Thyroid gland (tissue), 4 donors: ENCODE measurements around the gene SPACA5B.

Experiments used
- POLR2A ChIP-seq, 2 donors: fragments of 450-650 bp; IDR thresholded peaks; one replicate each; pipeline ENCODE4 v1.6.1; 2017; ENCODE audit warnings: antibody characterized with exemption in 2 of 2, mild to moderate bottlenecking in 2 of 2, moderate library complexity in 1 of 2
- TF ChIP-seq, protein P1 (sequence below), 6 experiments: fragments of 200-600 bp in 3 of 6; fragments of 450-650 bp in 3 of 6; sonication (generic) in 3 of 6; IDR thresholded peaks; one replicate each; pipeline ENCODE4 v1.5.1; 2016 to 2019; ENCODE audit warnings: antibody characterized with exemption in 6 of 6, mild to moderate bottlenecking in 2 of 6, inconsistent platforms in 1 of 6, moderate library complexity in 1 of 6

DNA sequence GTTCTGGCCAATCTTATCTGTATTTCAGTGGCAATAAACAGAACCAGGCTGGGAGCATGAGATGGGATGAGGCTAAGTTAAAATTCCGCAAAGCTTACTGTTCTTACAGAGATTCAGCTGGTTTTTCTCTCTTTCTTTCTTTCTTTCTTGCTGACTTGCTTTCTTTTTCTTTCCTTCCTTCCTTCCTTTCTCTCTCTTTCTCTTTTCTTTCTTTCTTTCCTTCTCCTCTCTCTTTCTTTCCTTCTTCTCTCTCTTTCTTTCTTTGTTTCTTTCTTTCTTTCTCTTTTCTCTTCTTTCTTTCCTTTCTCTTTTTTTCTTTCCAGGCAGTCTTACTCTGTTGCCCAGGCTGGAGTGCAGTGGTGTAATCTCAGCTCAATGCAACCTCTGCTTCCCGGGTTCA lies 24.4 kb downstream of the SPACA5B start:
- no peak for TF ChIP-seq POLR2A (IDR thresholded peaks at IDR 0.05)
- TF ChIP-seq, protein P1, sequence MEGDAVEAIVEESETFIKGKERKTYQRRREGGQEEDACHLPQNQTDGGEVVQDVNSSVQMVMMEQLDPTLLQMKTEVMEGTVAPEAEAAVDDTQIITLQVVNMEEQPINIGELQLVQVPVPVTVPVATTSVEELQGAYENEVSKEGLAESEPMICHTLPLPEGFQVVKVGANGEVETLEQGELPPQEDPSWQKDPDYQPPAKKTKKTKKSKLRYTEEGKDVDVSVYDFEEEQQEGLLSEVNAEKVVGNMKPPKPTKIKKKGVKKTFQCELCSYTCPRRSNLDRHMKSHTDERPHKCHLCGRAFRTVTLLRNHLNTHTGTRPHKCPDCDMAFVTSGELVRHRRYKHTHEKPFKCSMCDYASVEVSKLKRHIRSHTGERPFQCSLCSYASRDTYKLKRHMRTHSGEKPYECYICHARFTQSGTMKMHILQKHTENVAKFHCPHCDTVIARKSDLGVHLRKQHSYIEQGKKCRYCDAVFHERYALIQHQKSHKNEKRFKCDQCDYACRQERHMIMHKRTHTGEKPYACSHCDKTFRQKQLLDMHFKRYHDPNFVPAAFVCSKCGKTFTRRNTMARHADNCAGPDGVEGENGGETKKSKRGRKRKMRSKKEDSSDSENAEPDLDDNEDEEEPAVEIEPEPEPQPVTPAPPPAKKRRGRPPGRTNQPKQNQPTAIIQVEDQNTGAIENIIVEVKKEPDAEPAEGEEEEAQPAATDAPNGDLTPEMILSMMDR (IDR thresholded peaks at IDR 0.05), result no peak
